ENCODE data around the gene STAG3.
"Not testable (repeated sequence)": the region's sequence is repeated elsewhere in the genome, so short reads cannot be mapped to it uniquely, and the experiment has no call there.

Gene STAG3

DNA sequence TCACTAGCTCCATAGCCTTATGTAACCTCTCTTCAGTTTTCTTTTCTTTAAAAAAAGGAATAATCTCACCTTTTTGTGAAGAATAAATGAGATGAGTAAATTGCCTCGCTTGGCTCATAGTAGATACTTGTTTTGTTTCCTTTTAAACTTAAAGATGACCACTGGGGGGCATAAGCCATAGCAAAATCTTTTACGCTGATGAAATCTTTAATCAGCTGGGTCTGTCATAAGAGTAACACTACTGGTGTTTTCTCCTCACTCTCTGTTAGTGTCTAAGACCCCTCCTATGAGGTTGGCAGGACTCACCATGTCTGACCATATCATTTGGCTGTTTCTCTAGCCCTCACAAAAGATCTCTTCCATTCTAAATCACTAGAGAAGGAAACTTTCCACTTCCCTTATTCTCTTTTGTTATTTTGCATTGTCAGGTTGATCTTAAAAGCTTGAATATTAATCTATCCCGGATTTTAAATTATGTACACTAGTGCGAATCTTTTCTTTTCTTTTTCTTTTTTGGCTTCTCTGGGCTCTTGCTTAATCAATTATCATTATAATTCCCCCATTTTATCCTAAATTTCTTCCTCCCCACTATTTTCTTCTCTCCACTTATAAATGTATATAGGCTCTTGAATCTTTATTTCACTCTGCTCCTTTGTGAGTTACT is 12.5 kb downstream of the STAG3 start:
- Histone ChIP-seq H3K36me3 (ENCODE audit: control insufficient read depth, insufficient read depth, low read length) (no peaks in the 10 kb centered on the region), H3K4me3 (replicated peaks; ENCODE audit: low read depth, low read length) (no peak overlapping the region), H3K27me3 (replicated peaks; ENCODE audit: control insufficient read depth, insufficient read depth, low read length) (no peaks in the 10 kb centered on the region)
- TF ChIP-seq, protein P1, sequence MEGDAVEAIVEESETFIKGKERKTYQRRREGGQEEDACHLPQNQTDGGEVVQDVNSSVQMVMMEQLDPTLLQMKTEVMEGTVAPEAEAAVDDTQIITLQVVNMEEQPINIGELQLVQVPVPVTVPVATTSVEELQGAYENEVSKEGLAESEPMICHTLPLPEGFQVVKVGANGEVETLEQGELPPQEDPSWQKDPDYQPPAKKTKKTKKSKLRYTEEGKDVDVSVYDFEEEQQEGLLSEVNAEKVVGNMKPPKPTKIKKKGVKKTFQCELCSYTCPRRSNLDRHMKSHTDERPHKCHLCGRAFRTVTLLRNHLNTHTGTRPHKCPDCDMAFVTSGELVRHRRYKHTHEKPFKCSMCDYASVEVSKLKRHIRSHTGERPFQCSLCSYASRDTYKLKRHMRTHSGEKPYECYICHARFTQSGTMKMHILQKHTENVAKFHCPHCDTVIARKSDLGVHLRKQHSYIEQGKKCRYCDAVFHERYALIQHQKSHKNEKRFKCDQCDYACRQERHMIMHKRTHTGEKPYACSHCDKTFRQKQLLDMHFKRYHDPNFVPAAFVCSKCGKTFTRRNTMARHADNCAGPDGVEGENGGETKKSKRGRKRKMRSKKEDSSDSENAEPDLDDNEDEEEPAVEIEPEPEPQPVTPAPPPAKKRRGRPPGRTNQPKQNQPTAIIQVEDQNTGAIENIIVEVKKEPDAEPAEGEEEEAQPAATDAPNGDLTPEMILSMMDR (IDR thresholded peaks at IDR 0.05; ENCODE audit: insufficient read depth, low read length, poor library complexity, severe bottlenecking): peak; percentile 39
- no peak for DNase-seq (ENCODE audit: extremely low read depth, insufficient read length)

- TF ChIP-seq, protein P1 (IDR thresholded peaks at IDR 0.05; ENCODE audit: insufficient read depth, low read length, poor library complexity, severe bottlenecking): no peak
- Histone ChIP-seq H3K27me3 (replicated peaks; ENCODE audit: control insufficient read depth, insufficient read depth, low read length) (no peaks in the 10 kb centered on the region), H3K4me3 (replicated peaks; ENCODE audit: low read depth, low read length) (no peak overlapping the region), H3K36me3 (ENCODE audit: control insufficient read depth, insufficient read depth, low read length) (no peaks in the 10 kb centered on the region)
- DNase-seq (ENCODE audit: extremely low read depth, insufficient read length): no peak
Observed at GRCh38 chr7:100191775-100192174, 14.1 kb downstream of the STAG3 start.

- not testable (repeated sequence) for H3K36me3 ChIP-seq (ENCODE audit: control insufficient read depth, insufficient read depth, low read length); H3K4me3 ChIP-seq (replicated peaks; ENCODE audit: low read depth, low read length); H3K27me3 ChIP-seq (replicated peaks; ENCODE audit: control insufficient read depth, insufficient read depth, low read length); DNase-seq (ENCODE audit: extremely low read depth, insufficient read length)
Observed at GRCh38 chr7:100192281-100192862, 14.7 kb downstream of the STAG3 start.

- Histone ChIP-seq H3K27me3 (replicated peaks; ENCODE audit: control insufficient read depth, insufficient read depth, low read length) (no peaks in the 10 kb centered on the region), H3K4me3 (replicated peaks; ENCODE audit: low read depth, low read length) (no peak overlapping the region), H3K36me3 (ENCODE audit: control insufficient read depth, insufficient read depth, low read length) (no peaks in the 10 kb centered on the region)
- DNase-seq (ENCODE audit: extremely low read depth, insufficient read length): no peak
- TF ChIP-seq, protein P1 (IDR thresholded peaks at IDR 0.05; ENCODE audit: insufficient read depth, low read length, poor library complexity, severe bottlenecking): no peak
Observed at GRCh38 chr7:100192969-100193368, 15.3 kb downstream of the STAG3 start.

- Histone ChIP-seq H3K27me3 (replicated peaks; ENCODE audit: control insufficient read depth, insufficient read depth, low read length) (no peaks in the 10 kb centered on the region), H3K36me3 (ENCODE audit: control insufficient read depth, insufficient read depth, low read length) (no peaks in the 10 kb centered on the region), H3K4me3 (replicated peaks; ENCODE audit: low read depth, low read length) (no peak overlapping the region)
- DNase-seq (ENCODE audit: extremely low read depth, insufficient read length): no peak
- TF ChIP-seq, protein P1 (IDR thresholded peaks at IDR 0.05; ENCODE audit: insufficient read depth, low read length, poor library complexity, severe bottlenecking): no peak
Observed at GRCh38 chr7:100195222-100195621, 17.5 kb downstream of the STAG3 start.

DNA sequence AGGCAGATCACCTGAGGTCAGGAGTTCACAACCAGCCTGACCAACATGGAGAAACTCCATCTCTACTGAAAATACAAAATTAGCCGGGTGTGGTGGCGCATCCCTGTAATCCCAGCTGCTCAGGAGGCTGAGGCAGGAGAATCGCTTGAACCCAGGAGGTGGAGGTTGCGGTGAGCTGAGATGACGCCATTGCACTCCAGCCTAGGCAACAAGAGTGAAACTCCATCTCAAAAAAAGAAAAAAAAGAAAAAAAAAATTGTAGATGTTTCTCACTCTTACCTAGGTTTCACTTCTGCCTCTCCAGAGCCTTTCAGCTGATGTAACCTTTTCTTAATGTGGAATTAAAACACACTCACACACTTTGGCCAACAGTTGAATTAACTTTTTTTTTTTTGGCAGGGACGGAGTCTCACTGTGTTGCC is 18.2 kb downstream of the STAG3 start:
- not testable (repeated sequence) for H3K4me3 ChIP-seq (replicated peaks; ENCODE audit: low read depth, low read length); H3K36me3 ChIP-seq (ENCODE audit: control insufficient read depth, insufficient read depth, low read length); H3K27me3 ChIP-seq (replicated peaks; ENCODE audit: control insufficient read depth, insufficient read depth, low read length)
- peak; percentile 82 for DNase-seq (ENCODE audit: extremely low read depth, insufficient read length)

Data from GM06990 (cell line).